HG03159 (cell line): ENCODE results near the gene RASGRF2.
"Not testable (repeated sequence)": the region's sequence is repeated elsewhere in the genome, so short reads cannot be mapped to it uniquely, and the experiment has no call there.

Source experiments
- ATAC-seq: cut with Tn5 transposase; IDR thresholded peaks from one replicate; pipeline ENCODE4 v1.9.1; 2021; ENCODE audit warnings: mild to moderate bottlenecking, moderate library complexity; ENCODE audit not compliant: unreplicated experiment

Gene RASGRF2

DNA sequence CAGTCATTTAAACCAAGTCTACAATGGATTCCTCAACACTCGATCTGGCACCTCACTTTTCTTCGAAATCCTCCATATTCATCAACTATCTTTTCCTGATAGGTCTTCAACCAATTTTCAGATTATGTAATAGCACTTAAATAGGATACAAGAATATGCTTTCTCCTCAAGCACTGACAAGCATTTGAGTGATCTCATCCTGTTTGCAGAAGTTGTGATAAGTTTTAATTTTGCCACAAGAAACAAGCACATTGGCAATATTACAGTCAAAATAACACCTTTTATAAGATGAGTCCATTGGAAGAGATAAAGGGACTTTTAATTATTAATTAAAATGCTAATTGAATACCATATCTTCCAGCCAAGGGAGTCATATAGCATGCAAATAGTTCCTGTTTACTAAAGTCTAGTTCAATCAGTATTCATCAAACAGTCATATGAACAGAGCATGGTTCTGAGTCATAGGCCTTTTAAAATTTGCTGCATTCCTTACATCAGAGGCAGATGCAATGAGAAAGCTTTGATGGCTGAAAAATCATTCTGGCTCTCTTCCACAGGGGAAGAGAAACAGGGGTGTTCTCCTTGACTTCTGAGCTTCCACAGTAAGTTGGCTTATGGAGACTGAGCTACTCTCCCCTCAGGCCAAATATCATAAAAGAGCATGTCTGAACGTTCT lies 308.5 kb downstream of the RASGRF2 start:
- no peak for ATAC-seq

DNA sequence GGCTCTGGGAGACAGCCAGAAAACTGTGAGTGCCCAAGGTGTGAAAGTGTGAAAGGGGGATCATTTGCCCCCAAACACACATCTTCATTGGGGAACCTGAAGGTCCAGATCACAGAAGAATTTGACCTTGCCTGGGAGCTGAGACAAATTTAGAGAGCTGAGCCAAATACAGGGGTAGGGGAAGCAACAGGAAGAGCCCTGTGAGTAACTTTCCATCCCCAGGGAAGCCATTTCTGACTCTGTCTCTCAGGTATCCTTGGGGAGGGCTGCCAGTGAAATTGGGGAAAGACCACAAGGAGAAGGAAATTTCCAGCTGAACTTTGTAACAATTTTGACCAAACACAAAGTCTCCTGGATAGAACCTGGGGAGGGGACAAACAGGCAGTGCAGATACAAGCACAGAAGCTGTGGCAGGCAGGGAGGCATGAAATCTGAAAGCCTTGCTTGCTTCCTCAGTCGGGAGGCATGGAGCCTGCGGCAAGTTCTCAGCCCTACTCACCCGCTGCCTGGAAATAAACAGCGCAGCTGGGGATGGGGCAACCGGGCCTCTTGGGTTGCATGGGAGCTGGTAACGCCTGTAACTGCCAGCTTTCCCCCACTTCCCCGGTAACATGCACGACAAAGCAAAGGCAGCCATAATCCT lies 309.7 kb downstream of the RASGRF2 start:
- ATAC-seq = no peak

DNA sequence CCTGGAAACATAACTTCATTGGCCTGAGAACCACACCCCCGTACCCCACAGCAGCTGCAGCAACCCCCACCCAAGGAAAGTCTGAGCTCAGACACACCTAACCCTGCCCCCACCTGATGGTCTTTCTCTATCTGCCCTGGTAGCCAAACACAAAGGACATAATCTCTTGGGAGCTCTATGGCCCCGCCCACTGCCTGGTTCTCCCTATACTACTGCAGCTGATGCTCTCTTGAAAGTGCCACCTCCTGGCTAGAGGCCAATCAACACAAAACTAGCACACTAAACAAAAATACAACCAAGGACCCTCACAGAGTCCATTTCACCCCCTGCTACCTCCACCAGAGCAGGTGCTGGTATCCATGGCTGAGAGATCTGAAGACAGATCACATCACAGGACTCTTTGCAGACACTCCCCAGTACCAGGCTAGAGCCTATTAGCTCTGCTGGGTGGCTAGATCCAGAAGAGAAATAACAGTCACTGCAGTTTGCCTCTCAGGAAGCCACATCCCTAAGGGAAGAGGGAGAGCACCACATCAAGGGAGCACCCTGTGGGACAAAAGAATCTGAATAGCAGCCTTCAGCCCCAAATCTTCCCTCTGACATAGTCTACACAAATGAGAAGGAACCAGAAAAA lies 310.3 kb downstream of the RASGRF2 start:
- ATAC-seq = not testable (repeated sequence)
